OCI-M1 (cell line): ENCODE results near the gene CCDC74B.
"Not testable (repeated sequence)": the region's sequence is repeated elsewhere in the genome, so short reads cannot be mapped to it uniquely, and the experiment has no call there.

ENCODE experiments used
- DNase-seq: peaks from one replicate; lab custom pipeline; 2025; lab: John Stamatoyannopoulos, UW

Gene CCDC74B

DNA sequence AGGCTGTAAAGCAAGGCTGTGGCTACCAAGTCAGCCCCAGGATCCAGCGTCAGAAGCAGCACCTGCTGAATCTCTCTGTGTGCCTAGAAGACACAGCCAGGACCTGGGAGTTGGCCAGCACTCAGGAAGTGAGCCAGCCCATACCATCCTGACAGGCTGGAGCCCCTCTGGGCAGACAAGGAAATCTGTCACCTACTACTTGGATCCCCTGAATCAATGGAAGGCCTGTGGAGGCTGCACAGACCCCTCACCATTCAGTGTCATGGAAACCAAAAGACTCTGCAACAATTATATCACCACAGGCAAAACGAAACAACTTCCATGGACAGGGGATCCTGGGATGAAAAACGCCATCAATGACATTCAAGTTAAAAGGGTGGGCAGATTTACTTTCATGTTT, 21.7 kb upstream of the CCDC74B start:
- DNase-seq, result not testable (repeated sequence)

DNA sequence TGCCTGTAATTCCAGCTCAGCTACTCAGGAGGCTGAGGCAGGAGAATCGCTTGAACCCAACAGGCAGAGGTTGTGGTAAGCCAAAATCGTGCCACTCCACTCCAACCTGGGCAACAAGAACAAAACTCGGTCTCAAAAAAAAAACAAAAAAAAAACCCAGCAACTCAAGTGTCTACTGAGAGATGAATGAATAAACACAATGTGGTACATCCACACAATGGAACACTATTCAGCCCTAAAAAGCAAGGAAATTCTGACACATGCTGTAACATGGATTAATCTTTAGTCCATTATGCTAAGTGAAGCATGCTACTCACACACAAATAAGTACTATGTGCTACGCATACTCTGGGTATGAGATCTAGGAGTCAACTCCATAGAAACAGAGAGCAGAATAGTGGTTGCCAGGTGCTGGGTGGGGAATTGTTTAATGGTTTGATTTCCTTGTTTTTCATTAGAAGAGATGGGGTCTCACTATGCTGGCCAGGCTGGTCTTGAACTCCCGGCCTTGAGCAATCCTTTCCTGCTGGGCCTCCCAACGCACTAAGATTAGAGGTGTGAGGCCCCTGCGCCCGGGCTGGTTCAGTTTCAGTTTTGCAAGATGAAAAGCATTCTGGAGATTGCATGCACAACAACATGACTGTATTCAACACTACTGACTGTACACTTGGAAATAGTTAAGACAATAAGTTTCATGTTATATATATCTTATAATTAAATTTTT, 20.5 kb upstream of the CCDC74B start:
- no peak for DNase-seq

DNA sequence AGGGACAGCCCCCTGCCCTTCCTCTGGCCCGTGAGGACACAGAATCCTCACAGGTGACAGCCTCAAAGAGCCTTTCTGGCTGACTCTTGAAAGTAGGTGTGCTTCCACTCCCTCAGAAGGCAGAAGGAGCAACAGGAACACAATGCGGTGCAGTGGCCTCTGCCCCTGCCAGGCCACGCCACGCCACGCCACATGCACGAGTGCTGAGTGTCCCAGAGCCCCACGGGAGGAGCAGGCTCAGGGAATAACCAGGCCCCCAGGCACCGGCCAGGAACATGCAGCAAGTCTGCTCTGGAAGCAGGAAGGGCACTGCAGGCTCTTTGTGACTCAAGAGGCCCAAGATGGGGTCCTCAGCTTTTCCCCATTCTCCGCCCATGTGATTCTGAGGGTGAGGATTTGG, 18.1 kb upstream of the CCDC74B start:
- no peak for DNase-seq

DNA sequence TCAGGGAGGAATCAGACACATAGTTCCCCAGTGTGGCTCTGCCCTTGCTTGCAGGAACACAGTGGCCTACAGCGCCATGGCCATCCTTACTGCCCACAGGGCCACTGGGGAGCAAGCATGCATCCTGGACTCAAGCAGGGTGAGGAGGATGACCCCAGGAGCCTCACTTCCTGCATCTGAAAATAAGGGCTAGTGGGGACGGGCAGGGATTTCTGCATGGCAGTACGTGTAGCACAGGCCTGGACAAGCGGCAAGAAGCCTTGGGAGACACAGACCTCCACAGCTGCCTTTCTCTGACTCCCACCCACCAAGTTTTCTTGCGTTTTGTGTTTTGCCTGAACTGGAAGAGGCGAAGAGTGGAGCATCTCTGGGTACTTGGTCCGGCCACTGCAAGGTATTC, 17.6 kb upstream of the CCDC74B start:
- not testable (repeated sequence) for DNase-seq

DNA sequence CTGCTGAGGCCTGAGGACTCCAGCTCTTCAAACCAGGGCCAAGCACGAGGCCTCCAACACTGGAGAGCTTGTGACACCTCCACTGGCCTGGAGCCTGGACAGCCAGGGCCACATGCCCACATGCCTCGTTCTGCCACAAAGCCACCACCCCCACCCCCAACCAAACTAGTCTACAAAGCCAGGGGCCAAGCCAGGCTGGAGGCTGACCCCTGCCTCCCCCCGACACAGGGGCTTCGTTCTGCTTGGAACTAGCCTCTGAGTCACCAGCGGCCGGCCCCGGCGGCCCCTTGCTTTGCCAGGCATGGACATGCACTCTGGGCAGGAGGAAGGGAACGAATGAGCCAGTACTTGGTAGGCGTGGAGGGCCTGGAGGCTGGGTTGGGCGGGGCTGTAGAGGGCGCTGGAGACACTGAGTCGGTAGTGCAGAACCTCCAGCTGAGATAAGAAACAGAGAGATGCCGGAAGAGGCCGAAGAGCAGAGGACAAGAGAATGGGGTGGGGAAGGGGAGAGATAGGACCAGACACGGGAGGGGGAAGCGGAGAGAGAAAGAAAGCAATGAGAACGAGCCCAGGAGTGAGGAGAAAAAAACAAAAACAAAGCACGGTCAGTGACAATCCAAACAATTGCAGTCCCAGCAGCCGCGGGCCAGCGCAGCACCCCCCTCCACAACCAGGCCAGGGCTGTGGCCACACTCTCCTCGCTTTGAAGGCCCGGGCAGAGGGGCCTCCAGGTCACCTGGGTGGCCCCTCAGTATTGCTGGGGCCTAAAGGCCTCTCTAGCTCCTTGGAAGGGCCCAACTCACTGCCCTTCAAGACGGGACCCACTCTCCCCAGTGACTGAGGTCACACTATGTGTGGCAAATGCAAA, 16.2 kb upstream of the CCDC74B start:
- DNase-seq, result not testable (repeated sequence)

DNA sequence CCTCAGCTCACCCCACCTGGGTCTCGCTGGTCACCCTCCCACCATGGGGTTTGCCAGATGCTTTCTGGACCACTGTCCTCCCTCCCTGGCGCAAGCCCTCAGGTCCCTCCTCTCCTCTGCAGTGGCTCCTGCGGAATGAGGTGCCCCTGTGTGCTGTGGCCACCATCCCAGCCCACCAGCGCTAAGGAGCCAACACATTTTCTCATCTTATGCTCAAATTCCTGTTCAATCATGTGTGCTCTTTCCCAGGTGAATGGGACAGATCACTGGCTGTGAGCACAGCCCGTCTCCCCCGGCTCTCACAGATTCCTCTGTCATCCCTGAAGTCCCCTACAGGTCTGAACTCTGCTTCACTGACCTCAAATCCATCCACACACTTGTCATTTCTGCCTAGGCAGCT, 15.2 kb upstream of the CCDC74B start:
- no peak for DNase-seq

DNA sequence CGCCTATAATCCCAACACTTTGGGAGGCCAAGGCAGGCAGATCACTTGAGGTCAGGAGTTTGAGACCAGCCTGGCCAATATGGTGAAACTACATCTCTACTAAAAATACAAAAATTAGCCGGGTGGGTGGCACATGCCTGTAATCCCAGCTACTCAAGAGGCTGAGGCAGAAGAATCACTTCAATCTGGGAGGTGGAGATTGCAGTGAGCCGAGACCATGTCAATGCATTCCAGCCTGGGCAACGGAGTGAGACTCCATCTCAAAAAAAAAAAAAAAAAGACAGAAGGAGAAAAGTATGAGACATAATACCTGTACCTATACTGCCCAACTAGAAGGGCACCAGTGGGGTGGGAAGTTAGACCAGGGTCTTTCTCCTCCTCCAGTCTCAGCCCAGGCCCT, 14.5 kb upstream of the CCDC74B start:
- not testable (repeated sequence) for DNase-seq

DNA sequence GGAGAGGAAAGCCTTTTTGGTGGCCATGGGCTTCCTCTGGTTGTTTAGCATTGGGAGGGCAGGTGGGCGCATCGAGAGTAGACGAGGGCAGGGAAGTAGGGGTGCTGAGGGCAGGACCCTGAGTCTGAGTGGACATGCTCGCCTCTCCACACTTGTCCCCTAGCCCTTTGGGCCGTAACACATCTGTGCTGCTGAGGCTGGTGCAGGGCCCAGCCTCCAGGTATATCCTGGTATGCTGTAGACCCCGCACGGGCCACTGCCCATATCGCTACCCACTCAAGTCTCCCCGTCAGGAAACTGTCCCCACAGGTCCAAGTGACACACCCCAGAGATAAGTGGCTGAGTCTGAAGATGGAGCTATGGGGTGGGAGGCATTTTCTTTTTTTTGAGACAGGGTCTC, 13.7 kb upstream of the CCDC74B start:
- DNase-seq, result no peak

DNA sequence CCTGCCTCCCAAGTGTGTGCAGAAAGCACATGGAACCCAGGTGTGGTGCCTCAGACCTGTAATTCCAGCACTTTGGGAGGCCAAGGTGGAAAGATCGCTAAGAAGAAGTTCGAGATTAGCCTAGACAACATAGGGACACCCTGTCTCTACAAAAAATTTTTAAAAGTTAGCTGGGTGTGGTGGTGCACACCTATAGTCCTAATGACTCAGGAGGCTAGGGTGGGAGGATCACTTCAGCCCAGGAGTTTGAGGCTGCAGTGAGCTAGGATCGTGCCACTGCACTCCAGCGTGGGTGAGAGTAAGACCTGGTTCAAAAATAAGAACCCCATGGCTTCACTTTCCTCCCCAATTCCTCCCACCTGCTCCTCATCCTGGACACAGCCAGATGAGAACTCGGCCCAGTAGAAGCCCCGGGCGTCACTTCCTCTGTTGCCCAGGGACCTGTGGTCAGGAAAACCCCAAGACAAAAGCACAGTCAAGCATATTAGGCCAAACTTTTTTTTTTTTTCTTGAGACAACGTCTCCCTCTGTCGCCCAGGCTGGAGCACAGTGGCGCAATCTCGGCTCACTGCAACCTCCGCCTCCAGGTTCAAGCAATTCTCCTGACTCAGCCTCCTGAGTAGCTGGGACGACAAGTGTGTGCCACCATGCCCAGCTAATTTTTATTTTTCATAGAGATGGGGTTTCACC, 13.1 kb upstream of the CCDC74B start:
- DNase-seq, result not testable (repeated sequence)

DNA sequence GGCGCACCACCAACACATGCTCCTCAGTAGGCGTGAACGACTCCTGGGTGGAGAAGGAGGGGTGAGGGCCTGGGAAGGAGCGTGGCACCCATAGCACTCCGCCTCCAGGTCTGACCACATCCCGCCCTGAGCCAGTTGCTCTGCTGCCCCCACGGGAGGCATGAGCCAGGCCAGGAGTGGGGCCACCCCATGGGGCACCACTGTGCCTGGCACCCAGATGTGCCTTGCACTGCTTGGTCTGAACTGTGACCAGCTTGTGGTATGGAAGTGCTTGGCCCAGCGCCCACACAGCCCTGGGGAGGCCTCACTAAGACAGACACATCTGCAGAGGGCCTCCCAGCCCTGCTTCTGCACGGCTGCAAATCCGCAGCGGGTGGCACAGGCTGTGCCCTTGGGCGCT, 12.4 kb upstream of the CCDC74B start:
- not testable (repeated sequence) for DNase-seq

DNA sequence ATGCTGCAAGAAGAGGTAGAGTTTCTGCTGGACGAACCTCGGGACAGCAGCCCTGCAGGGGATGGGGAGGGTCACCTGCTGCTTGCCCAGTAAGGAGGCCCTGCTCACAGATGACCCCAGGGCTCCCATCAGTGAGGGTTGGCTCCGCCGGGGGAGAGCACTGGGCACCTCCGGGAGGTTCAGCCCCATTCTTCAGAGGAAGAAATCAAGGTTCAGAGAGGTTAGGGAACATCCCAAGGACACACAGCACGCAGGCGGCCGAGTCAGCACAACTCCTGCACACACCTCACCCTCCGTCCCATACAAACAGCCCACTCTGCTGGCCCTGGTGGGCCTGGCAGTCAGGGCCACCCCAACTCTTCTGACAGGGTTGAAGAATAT, 11.7 kb upstream of the CCDC74B start:
- no peak for DNase-seq

DNA sequence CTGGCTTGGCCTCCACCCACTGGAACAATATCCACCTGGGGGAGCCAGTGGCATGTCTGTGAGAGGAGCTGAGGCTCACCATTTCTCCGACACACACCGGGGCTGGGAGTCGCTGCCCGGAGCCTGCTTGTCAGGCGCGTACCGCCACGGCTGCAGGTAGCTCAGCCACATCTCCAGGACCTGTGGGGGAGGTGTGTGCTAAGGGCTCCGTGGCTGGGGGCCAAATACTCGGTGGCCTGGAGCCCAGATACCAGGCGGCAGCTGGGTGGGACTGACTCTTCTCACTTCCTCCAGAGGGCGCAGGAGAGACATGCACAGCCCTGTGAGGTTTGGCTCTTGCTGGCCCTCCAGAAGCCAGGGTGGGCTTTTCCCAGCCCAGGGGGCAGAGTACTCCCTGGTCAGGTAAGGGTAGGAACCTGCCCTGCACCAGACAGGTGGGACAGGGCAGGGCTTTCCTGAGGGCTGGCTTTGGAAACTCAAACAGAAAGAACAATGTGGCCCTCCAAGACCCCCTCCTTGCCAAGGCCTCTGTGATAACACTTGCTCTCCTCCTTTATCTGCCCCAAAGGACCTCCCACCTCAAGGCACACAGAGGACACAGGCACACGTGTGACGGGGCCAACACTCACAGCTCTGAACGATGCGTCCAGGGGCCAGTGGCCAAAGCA, 11.2 kb upstream of the CCDC74B start:
- peak; percentile 13 for DNase-seq

DNA sequence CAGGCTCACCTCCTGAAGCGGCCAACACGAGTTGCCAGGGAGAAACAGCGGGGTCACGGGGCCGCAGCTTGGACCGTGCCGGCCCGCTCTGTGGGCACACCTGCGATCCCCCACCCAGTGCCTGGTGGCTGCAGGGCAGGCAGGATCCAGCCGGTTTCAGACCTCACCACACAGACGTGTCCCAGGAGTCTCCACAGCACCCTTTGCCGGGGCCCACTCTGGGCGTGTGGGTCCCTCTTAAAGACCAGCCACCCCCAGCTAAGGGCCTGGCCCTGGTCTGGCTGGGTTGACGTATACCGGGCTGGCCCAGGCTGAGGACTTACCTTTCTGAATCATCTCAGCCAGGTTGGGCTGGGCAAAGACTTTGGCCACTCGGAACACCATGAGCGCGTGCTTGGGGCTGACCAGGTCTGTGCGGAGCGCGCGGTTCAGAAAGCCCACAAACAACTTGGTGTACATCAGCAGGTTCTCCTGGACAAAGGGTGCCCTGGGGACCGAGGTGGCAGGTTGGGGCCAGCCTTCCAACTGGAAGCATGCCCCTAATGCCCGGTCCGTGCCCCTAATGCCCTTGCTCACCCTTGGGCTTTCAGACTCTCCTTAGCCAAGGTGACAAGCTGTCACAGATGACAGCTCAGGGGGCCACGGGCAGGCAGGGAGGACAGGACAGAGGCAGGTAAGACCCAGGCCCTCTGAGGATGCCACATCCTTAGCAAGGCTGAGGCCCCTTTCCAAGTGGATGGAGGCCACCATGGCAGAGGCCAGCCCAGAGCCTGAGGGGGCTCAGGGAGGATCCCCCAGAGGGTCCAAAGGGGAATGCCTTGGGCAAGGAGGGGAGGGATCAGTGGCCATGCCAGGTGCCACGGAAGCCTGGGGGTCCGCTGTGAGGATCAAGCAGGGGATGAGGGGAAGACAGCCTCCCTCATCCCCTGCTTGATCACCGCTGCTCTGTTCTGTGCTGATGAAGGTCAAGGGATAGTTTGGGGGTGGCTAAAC, 10.2 kb upstream of the CCDC74B start:
- no peak for DNase-seq

DNA sequence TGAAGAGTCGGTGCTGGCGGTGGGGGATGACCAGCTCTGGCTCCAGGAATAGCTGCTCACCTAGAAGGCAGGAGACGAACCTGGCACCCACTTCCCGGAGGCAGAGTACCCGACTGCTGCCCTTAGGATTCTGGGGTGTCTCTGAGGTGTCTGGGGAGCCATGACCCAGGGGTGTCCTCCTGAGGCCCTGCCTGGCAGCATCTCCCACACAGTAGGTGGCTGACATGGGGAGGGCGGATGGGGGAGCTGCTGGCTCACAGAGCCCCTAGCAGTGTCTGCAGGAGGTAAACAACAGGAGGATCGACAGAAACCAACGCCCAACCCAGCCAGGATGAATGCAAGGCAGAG, 9.5 kb upstream of the CCDC74B start:
- not testable (repeated sequence) for DNase-seq

DNA sequence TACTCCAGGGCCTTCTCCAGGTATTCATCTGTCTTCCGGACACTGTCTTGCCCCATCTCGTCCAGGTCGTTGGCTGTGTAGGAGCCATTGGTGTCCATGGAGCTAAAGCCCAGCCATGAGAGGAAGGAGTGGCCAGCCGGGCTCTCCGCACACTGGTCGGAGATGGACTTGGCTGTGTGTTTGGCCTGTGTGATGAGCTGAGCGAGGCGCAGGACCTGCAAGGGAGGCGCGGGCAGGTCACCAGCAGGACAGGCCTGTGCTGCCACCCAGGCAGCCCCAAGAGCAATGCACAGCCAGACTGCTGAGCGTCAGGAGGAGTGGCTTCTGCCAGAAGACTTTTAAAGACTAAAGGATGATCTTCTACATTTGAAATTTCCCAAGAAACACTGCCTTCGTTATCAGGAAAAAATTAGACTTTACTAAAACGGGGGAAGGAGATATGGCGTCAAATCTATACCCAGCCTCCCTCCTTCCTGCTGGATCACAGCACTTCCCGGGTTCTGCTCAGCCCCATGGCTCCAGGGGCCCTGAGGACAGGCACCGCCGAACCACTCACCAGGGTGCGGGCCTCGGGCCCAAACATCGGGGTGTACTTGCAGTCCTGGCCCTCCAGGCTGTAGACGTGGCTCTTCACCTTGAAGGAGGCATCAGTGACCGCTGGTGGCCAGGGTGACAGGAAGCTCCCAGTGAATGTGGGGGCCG, 9.0 kb upstream of the CCDC74B start:
- not testable (repeated sequence) for DNase-seq

DNA sequence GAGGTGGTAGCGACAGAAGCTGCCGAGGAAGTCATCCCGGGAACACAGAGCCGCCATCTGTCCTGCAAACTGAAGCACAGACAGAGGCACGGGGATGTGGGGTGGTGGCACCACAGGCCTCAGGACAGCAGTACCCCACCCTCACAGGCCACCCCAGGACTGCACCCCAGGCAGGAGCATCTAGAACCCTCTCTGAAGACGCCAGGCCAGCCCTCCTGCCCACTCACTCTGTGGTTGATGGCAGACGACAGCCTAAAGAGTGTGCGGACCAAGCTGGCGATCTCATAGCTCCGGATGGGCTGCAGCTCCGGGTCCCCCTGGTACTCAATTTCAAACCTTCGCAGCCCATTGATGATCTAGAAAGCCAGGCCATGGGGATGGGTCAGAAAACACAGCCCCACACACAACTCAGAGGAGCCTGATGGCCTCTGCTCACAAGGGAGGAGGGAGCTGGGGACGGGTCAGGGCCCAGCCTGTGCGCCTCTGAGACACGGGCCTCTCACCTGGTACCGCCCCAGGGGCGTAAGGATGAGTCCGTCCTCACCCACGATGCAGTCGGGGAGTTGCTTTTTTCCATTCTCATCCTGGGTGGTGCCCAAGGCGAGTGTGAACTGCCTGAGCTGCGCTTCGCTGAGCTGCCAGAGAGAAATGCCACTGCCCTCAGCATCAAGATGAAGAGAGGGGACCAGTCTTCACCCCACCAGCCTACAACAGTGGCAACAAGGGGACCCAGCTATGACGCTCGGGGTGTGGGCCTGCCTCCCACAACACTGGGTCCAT, 8.1 kb upstream of the CCDC74B start:
- no peak for DNase-seq

DNA sequence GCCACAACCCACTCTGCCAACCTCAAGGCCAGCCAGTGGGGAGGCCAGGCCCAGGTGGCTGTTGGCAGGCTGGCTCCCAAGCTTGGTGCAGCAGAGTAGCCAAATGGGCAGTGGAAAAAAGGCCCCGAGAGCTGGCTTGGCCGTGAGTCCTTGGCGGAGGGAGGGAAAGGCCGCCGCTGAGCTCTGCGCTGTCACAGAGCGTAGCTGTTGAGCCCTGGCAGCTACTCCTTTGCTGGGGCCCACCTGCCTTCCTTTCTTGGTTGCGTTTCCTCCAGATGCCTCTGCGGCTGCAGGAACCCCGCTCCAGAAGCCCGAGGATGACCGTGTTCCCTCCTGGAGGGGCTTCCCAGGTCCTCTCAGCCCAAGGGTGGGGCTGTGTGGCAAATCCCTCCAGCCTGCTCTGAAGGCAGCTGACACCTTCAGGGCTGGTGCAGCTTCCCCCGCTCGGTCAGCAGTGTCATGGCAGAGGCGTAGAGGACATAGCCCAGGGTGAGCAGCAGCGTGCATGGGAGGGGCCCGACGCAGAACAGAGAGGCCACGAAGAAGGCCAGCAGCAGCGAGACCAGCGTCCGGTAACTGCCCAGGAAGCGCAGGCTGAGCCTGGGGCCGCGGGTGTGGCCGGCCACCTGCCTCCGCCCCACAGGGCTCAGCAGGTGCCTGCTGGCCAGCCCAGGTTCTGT, 7.4 kb upstream of the CCDC74B start:
- DNase-seq, result not testable (repeated sequence)

DNA sequence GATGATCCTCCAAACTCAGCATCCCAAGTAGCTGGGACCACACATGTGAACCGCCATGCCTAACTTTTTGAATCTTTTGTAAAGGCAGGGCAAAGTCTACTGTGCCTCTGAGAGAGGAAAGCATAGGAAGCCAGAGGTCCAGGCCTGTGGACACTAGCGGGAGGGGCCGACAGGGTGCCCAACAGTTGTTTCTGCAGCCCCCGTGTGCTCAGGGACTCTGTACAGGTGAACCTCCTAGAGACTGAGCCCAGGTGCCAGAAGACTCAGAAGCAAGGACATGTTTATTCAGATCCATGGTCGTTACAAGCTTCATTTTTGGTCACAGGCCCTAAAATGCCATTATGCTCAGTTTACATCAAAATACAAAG, 6.2 kb upstream of the CCDC74B start:
- DNase-seq, result not testable (repeated sequence)
